NCI-H345 (cell line): ENCODE data around the gene THADA.

Experiments used
- DNase-seq: peaks from one replicate; lab custom pipeline; 2025; lab: John Stamatoyannopoulos, UW

The THADA gene

DNA sequence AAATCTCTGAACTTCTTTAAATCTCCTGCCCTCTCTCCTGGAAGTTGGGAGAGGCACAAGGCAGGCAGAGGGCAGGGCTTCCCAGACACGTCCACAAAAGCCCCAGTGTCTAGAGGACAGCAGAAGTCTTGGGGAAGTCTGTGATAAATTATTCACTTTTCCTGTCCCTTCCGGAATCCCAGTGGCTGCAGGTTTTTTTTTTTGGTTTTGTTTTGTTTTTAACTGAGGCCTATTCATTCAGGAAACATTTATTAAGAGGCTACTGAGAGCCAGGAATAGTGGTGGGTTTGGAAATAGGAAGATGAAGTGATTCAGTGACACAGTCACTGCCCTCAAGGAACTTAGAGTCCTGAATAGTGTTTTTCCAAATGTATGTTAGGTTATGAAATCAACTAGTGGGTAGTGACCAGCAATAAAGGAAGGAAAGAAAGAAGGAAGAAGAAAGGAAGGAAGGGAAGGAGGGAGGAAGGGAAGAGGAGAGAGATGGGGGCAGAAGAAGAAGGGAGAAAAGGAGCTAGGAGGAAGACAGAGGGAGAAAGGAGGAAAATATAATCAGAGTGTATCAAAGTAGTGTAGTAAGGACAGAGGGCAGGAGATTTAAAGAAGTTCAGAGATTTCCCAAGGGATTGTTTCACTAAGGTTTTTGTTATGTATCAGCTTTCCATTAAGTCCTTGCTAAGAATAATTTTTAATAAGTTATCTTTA is 270.6 kb downstream of the THADA start:
- DNase-seq: no peak

DNA sequence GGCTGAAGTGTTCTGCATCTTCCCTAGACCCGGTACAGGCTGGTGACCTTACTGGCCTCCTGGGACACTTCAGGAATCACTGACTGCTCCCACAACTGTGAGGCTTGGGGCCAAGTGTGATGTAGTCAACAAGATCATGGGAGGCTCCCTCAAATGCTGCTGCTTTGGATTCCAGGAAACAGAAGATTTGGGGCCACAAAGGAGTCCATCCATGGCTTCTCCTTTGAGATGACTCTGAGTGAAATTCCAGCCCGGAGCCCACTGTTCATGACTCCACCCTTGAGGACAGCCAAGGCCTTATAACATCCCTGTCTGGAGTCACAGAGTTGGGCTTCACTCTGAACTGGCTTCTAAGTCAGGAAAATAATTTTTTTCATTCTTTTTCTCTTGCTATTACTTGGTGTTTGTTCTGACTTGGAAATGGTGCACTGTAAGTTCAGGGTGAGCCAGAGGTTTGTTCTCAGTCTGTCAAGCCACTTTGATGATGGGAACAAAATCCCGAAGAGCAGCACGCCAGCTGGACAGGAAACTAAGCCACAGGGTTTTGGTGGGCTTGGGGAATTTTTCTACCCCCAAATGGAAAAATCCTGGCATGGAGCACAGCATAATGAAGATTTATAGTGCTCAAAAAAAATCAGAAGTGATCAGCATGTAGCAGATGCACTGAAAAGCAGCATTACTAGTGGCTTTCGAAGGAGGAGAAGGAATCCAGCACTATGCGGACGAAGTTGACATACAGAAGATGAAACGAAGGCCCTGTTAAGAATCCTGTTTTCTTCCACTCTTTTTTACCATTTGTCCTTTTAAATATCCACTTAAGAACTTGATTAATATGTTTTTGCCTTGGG is 271.4 kb downstream of the THADA start:
- DNase-seq: no peak

DNA sequence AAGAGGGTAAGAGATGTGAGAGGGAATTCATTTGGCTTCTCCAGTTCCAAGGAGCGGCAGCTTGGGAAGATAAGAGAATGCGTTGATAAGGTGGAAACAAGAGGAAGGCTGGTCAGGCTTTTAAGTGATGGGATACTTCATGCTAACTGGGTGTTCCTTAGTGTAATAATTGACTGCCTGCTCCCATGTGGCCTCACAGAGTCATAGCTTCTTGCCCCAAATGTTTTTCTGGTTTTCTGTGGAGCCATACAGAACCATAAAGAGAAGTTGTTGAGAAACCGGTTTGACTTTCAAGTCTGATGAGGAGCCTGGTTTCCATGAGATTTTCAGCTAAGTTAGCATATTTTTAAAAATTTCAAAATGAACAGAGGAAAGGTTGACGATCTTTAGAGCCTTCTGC is 272.0 kb downstream of the THADA start:
- no peak for DNase-seq

DNA sequence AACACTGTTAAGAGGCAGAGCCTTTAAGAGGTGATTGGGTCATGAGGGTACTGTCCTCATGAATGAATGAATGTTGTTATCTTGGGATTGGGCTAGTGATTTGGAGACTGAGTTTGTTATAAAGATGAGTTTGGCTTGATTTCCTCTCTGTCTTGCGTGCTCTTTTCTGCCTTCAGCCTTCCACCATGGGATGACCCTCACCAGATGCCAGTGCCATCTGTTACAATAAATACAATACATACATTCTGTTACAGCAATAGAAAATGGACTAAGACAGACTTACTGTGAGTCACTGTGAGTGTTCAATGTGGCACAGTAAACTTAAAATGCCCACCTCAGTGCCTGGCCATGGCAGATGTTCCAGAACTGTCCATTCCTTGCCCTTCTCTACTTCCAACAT is 274.4 kb downstream of the THADA start:
- DNase-seq: no peak

DNA sequence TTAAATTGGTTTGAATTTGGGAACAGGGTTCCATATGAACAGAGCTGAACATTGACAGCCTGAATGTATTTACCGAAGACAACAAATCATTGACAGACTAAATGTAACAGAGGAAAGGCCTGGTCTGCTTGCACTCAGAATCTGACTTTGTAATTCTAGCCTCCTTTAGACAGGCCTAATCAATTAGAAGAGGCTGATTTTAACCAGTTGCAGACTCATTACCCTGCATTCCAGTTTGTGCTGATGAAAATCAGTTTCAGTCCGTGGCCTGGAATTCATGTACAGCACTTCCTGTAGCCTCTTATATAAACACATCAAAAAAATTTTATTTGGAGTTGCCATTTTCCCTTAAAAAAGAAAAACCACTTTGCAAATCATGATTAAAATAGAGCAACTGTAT is 276.3 kb downstream of the THADA start:
- DNase-seq: no peak

DNA sequence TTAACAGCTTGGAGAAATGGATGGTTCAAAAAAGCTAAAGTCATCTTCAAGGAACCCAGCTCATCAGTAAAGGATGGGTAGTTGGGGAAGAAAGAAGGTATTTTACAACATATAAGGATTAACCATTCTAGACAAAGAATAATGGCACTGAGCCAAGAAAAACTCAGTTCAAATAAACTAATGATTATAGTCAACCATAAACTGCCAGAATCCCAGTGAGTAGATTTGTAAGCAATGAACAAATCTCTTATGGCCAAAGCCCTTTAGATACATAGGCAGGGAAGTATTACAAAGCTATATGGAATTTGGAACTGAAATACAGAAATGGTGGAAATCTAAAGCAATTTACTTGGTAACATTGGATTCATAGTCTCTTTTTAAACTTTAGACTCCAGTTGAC is 277.0 kb downstream of the THADA start:
- DNase-seq: no peak

DNA sequence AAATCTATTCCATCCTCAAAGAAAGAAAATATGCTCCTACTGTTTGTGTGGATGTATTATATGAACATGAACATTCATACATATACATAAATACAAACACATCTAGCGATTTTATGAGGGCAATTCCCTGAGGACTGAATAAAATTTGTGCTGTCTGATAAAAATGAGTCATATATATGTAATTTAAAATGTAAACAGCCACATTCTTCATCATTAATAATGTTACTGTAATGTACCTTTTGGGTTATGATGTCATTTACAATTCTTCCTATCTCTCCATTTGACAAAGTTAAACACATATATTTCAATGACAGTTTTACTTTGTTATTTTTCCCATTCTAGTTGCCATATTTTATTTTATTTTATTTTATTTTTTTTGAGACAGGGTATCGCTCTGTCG is 278.2 kb downstream of the THADA start:
- no peak for DNase-seq

DNA sequence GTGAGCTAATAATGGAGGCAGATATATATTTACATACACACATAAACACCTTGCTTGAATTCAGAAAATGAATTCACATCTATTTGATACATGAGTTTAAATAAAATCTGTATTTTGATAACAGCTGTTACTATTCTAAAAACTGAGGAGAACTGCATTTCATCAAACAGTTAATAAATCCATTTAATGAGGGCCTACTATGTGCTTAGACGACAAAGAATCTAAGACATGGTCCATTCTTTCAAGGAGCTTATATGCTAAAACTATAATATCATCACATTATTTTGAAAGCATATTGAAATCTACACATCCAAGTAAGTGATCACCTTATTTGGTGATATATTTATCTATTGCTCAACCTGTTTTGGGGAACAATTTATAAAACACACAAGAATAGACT is 278.6 kb downstream of the THADA start:
- DNase-seq: no peak

DNA sequence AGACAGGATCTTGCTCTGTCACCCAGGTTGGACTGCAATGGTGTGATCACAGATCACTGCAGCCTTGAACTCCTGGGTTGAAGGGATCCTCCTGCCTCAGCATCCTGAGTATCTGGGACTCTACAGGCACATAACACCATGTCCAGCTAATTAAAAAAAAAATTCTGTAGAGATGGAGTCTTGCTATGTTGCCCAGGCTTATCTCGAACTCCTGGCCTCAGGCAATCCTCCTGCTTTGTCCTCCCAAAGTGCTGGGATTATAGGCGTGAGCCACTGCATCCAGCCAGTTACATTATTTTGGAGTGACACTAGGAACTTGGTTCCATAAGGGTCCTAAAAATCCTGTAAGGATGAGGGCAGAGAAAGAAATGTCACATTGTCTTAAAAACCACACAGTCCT is 280.4 kb downstream of the THADA start:
- no peak for DNase-seq

DNA sequence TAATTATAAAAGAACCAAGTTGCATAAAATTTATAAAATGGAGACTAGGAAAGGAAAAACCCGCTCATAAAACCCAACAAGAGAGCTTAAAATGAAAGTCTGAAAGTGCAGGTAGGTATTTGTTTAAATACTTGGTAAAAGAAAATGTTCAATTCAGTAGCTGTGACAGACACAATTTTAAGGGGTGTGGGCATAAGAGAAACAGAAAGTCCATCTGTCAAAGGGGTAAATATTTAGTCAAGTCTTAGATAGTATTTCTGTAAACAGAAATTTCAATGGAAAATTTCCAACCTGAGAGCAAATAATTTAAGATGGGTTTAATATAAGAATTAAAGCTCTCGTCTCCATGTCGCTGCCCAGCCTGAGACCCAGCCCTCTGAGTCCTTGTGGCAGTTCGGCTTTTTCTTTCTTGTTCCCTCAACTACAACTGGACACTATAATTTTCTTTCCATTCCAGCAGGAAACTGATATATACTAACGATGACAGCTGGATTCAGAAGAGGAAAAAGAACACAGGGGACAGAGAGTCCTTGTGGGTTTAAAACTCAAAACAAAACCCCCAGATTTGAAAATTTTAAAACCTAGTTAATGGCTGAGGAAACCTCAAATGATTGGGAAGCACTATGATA is 281.4 kb downstream of the THADA start:
- DNase-seq: no peak

DNA sequence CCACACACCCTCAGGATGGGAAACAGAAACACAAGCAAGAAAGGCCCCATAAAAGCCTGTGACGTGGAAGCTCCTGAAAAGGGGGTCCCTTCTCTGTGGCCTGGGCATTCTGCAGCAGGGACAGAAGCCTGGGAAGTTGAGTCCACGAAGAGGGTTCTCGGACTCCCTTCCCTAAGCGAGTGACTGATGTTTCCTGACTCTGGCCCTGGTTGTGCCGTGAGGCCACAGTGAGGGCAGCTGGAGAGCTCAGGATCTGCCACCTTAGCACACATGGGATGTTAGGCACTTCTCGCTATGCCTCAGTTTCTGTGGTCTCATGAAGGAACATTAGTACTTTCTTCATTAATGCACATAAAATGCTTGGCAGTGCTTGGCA is 282.2 kb downstream of the THADA start:
- no peak for DNase-seq

DNA sequence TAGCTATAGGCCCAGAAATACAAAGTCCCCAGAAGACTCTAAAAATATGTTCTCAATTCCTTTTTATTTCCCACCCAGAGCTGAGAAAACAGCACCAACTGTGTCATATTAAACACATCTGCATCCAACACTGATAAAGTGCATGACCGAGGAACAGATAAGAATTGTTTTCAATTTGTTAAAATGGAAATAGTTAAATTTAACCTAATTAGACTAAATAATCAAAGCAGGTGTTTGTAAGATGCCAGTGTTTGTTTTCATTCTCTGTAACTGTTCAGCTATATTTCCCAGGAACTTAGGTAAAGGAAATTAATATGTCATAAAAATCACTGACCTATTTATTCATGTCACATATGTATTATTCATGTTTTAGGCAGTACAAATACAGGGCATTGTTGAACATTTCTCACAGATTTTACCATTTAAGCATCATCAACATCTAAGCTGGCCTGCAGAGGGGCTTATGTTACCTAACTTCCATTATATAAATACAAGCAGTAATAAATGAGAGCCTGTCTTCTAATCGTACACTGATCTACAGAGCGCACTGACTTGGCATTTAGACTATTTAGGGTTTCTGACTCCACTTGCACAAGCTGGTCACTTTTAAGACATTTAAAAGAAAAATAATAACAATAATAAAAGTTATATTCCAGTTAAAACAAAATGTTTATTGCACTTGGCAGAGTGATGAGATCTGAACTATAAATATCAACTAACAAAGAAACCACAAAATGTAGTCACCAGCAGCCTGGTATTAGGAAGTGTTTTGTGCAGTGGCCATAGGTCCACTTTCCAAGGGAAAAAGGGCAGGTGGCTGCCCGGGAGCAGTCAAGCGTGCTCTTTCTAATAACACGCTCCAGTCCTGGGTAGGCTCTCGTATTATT is 282.8 kb downstream of the THADA start:
- DNase-seq: no peak

DNA sequence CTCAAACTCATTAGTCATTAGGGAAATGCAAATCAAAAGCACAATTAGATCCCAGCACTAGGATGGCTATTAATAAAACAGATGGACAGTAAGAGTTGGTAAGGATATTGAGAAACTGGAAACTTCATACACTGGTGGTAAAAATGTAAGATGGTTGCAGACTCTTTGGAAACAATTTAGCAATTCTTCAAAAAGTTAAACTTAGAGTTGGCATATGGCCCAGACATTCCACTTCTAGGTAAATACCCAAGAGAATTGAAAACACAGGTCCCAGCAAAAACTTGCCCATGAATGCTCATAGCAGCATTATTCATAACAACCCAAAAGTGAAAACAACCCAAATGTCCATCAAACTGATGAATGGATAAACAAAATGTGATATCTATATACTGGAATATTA is 284.6 kb downstream of the THADA start:
- no peak for DNase-seq

DNA sequence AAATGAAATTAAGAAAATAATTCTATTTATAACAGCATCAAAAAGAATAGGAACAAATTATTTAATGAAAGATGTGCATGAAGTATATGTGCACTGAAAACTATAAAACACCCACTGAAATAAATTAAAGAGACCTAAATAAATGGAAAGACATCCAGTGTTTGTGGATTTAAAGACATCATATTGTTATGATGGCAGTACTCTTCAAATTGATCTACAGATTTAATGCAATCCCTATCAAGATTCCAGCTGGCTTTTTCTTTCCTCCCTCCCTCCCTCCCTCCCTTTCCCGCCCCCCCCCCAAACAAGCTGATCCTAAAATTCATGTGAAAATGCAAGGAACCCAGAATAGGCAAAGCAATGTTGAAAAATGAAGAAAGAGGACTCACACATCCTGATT is 285.9 kb downstream of the THADA start:
- DNase-seq: no peak

DNA sequence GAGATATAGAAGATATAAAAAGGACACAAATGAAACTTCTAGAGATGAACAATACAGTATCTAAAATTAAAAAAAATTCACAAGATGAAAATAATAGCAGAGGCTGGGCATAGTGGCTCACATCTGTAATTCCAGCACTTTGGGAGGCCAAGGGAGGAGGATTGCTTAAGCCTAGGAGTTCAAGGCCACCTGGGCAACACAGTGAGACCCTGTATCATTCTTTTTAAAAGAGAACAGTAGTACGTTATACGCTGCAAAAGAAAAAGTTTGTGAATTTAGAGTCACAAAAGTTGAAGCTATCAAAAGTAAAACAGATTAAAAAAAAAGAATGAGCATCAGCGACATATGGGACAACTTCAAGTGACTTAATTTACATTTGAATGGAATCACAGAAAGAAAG is 287.9 kb downstream of the THADA start:
- DNase-seq: no peak

DNA sequence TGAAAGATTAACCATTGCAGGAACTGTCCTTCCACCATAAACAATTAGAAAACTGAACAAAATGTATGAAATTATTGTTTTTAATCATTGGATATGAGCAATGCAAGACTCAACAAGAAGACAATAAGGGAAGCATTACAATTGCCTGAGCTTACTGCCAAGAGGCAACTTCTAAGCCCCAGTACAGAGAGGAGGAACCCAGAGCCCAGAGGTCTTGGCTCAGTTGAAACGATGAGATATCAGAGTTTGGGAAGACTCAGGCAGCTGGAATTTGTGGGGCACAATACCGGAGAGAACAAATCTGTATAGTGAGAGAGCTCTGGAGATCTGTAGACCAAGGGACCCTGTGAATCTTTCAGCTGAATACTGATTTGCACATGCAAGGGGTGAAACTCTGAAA is 288.8 kb downstream of the THADA start:
- DNase-seq: no peak

DNA sequence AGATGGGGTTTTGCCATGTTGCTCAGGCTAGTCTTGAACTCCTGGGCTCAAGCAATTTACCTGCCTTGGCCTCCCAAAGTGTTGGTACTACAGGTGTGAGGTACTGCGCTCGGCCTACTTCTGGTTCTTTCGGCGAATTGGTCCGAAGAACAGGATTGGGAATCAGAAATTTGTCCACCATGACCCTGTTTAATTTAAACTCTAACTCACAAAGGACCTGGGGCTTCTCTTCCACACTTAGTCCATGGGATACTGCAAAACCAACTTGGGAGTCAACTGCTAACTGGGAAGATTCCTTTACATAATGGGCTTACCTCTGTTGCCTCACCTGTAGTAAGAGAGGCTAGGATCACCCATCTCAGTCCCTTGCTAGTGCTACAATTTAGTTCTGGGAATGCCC is 289.6 kb downstream of the THADA start:
- no peak for DNase-seq

DNA sequence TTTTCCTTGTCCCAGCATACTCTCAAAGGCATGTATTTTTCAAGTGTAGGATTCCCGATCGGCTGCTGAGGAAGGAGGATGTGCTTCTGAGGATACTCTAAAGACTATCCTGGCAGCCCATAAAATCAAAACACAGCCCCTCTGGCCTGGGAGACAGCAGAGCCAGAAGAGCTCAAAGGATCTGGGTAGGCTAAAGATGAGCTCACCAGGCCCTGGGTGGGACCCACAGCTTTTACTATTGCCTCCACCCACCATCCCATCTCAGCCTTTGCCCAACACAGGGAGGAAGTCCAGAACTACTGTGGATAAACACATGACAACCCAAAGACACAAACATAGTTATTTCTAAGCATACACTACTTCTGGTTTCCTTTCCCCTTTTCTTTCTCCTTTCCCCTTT is 290.3 kb downstream of the THADA start:
- DNase-seq: no peak

DNA sequence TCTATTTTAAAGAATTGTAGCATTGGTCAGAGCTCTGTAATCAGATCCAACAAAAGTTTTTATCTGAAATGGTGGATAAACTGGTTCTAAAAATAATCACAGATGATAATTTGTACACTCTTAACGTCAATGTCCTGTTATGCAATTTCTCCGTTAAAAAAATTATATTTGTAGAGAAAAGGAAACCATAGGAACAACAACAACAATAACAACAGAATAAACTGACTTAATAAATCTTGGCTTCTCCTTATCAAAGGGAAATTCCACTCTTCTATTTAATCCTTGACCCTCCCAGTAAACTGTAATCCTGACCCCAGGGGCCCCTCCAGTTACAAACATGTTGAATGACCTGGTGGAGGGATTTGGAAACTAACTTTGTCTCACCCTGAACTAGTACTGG is 290.8 kb downstream of the THADA start:
- DNase-seq: no peak

DNA sequence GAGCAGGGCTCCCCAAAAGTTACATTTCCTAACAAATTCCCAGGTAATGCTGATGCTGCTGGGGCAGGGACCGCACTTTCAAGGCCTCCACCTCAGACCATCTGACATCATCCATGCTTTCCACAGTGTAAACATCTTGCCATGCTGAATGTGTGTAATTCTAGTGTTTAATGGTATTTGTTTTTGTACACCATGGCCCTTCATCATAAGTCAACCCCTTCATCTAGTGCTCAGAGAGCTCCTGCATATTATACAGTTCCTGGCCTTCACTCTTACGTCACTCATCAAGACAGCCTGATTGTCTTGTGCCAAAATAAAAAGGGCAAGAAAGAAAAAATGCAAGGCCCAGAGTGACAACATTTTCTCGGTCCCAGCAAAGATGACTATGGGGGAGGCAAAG is 291.9 kb downstream of the THADA start:
- DNase-seq: no peak

DNA sequence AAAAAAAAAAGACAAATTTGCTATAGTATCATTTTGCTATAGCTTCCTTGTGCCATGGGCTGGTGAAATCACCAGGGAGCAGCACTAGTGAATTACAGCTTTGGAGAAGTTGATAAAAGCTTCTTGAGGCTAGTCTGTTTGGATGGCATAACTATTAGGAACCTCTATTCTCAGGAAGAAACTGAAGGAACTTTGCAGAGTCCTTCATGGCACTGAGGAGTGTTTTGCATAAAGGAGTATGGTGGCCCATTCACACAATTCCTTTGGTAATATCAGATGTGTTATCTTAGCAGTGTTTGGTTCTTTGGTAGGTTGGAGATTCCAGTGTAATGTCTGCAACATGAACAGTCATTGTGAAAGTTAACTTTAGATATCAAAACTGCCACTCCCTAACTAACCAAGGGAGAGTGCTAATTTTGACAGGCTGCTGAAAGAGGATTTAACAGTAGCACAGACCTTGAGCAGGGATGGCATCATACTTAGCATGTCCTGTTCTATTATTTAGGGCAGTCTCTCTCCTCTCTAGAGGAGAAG is 292.8 kb downstream of the THADA start:
- DNase-seq: no peak
